K562 (cell line): ENCODE measurements around the gene CLSTN1.

Experiments used
- EZH2 ChIP-seq: IDR thresholded peaks from 2 replicates; pipeline ENCODE4 v1.6.1; 2012; ENCODE audit warnings: low read depth, mild to moderate bottlenecking, inconsistent platforms, low read length, borderline replicate concordance
- SMARCE1 ChIP-seq: fragments of 450-650 bp; IDR thresholded peaks from 2 replicates; pipeline ENCODE4 v1.7.1; 2016; ENCODE audit warnings: mild to moderate bottlenecking
- TFAM ChIP-seq: fragments of 250-450 bp; sonication (Bioruptor Pico); conservative IDR thresholded peaks from 2 replicates; pipeline ENCODE4 v1.5.0; 2021; ENCODE audit warnings: mild to moderate bottlenecking, moderate library complexity

DNA sequence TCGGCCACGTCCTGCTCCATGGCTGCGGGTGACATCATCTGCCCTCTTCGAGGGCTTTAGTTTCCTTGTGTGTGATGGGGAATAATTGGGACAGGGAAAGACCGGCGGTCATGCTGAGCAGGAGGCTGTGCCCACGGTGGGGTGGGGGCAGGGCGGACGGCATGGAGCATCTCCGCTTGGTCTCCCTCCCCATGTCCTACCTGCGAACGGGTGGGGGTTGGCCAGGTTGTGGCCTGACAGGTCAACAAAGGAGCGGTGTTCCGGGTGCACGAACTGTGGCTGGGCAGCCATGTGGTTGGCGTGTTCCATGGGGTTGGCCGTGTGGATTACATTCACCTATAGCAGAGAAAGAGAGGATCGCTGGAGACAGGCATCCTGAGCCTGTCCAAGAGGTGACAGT lies 92.2 kb downstream of the CLSTN1 start:
- no peak for TF ChIP-seq EZH2
- no peak for TF ChIP-seq SMARCE1
- TF ChIP-seq TFAM (CRISPR knock-in tag), result no peak
